HEK293T (cell line): Measurements from ENCODE around the gene DACH1.

ENCODE experiments used
- CTCF ChIA-PET: fragments of 350-600 bp; formaldehyde crosslinking; extraction: SDS; loops from one replicate; lab custom pipeline; 2021; ENCODE audit warnings: antibody characterized with exemption, inconsistent platforms; lab: Yijun Ruan, JAX
- POLR2A ChIA-PET: fragments of 350-600 bp; formaldehyde crosslinking; extraction: SDS; loops from one replicate; lab custom pipeline; 2020; ENCODE audit warnings: antibody characterized with exemption, inconsistent platforms; lab: Yijun Ruan, JAX
- DNase-seq: peaks from one replicate; pipeline ENCODE4 v3.0.0; 2012; ENCODE audit warnings: mixed read lengths; ENCODE audit errors: extremely low spot score
- ARNT ChIP-seq: fragments of 450-650 bp; IDR thresholded peaks from 2 replicates; pipeline ENCODE4 v1.6.1; 2017; ENCODE audit warnings: mild to moderate bottlenecking
- BHLHE40 ChIP-seq: fragments of 450-650 bp; IDR thresholded peaks from 2 replicates; pipeline ENCODE4 v1.6.1; 2016; ENCODE audit warnings: mild to moderate bottlenecking, moderate library complexity, borderline replicate concordance
- CTBP1 ChIP-seq: fragments of 450-650 bp; IDR thresholded peaks from 2 replicates; pipeline ENCODE4 v1.6.1; 2016; ENCODE audit warnings: borderline replicate concordance
- ELF4 ChIP-seq: fragments of 450-650 bp; IDR thresholded peaks from 2 replicates; pipeline ENCODE4 v1.6.1; 2017; ENCODE audit warnings: antibody characterized with exemption
- FOXA1 ChIP-seq: fragments of 450-650 bp; IDR thresholded peaks from 2 replicates; pipeline ENCODE4 v1.6.1; 2016; ENCODE audit warnings: mild to moderate bottlenecking
- FOXK2 ChIP-seq: fragments of 450-650 bp; IDR thresholded peaks from 2 replicates; pipeline ENCODE4 v1.6.1; 2016; ENCODE audit warnings: mild to moderate bottlenecking
- FOXM1 ChIP-seq: fragments of 450-650 bp; IDR thresholded peaks from 2 replicates; pipeline ENCODE4 v1.6.1; 2017; ENCODE audit warnings: mild to moderate bottlenecking, borderline replicate concordance
- HDGF ChIP-seq: fragments of 450-650 bp; IDR thresholded peaks from 2 replicates; pipeline ENCODE4 v1.6.1; 2017; ENCODE audit warnings: antibody characterized with exemption, borderline replicate concordance
- L3MBTL2 ChIP-seq: fragments of 450-650 bp; conservative IDR thresholded peaks from 2 replicates; pipeline ENCODE4 v1.6.1; 2016; ENCODE audit warnings: mild to moderate bottlenecking
- LEF1 ChIP-seq: fragments of 450-650 bp; IDR thresholded peaks from 2 replicates; pipeline ENCODE4 v1.6.1; 2017; ENCODE audit warnings: mild to moderate bottlenecking, borderline replicate concordance
- NFRKB ChIP-seq: fragments of 450-650 bp; IDR thresholded peaks from 2 replicates; pipeline ENCODE4 v1.6.1; 2016; ENCODE audit warnings: mild to moderate bottlenecking, moderate library complexity
- PKNOX1 ChIP-seq: fragments of 450-650 bp; IDR thresholded peaks from 2 replicates; pipeline ENCODE4 v1.6.1; 2016
- SP1 ChIP-seq: fragments of 450-650 bp; IDR thresholded peaks from 2 replicates; pipeline ENCODE4 v1.6.1; 2017
- SUZ12 ChIP-seq: fragments of 450-650 bp; IDR thresholded peaks from 2 replicates; pipeline ENCODE4 v1.6.1; 2016; ENCODE audit warnings: mild to moderate bottlenecking
- TARDBP ChIP-seq: fragments of 450-650 bp; IDR thresholded peaks from 2 replicates; pipeline ENCODE4 v1.6.1; 2016
- ZNF384 ChIP-seq: fragments of 450-650 bp; IDR thresholded peaks from 2 replicates; pipeline ENCODE4 v1.6.1; 2016

The DACH1 gene

GRCh38 chr13:71481046-71481445, 386.0 kb downstream of the DACH1 start:
- ChIA-PET POLR2A (no interaction called here), CTCF (no interaction called here)
- TF ChIP-seq FOXA1 (no peak), PKNOX1 (no peak), TARDBP (no peak), HDGF (no peak), LEF1 (no peak), NFRKB (no peak), SP1 (no peak), ELF4 (no peak), ARNT (no peak), BHLHE40 (no peak), L3MBTL2 (no peak), ZNF384 (no peak), FOXM1 (no peak), SUZ12 (no peak), CTBP1 (no peak)
- no peak for DNase-seq

DNA sequence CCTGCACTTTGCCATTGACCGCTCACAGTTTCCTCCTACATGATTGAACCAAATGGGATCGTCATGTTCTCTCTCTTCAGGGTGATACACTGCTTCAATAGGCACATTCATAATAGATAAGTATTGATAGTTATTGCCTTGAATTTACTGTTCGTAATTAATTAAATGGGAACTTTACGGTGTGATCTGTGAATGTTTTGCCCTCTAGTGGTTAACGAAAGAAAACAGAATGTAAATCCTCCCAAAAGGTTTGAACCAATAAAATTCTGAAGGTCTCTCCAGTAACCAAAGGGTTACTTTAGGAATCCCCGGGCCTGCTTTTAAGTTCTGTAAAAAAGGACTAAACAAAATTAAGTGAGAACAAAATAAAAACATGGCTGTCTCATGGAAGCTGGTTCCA, 389.3 kb downstream of the DACH1 start:
- ChIA-PET CTCF (interaction anchor here (0.6 kb wide), 1 partner anchor 309 kb away, joined by 3 read pairs; no protein-coding TSS in a partner anchor), POLR2A (no interaction called here)
- no peak for DNase-seq
- TF ChIP-seq FOXA1 = no peak
- TF ChIP-seq HDGF = no peak
- no peak for TF ChIP-seq CTBP1
- TF ChIP-seq SP1 = no peak
- no peak for TF ChIP-seq L3MBTL2
- TF ChIP-seq LEF1 = peak; percentile 32; the same call in 1 of the 2 replicates
- no peak for TF ChIP-seq TARDBP
- 0 out of 2 replicates have a peak, but pooled peaks have one; percentile 19 for TF ChIP-seq SUZ12

DNA sequence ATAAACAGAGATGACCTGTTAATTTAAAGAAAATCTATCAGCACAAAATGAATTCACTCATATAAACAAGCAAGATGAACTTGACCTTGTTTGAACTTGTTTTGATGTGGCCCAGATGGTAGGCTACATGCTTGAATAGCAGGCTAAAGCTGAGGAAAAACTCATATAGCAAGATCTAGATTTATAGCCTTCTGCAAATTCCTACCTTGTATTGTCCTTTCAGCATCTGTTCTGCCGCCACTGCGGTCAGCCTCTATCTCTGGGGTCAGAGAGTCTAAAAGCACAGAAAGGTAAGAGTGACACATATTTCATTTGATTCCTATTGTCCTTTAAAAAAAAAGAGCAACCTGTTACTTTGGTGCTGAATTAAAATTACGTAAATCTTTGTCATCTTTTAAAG, 392.1 kb downstream of the DACH1 start:
- TF ChIP-seq FOXM1 (no peak), ARNT (no peak), NFRKB (no peak), HDGF (no peak), PKNOX1 (no peak), FOXK2 (no peak), FOXA1 (no peak), TARDBP (no peak), CTBP1 (no peak), SP1 (no peak), ELF4 (no peak), LEF1 (no peak)
- ChIA-PET POLR2A (no interaction called here), CTCF (no interaction called here)
- no peak for DNase-seq

DNA sequence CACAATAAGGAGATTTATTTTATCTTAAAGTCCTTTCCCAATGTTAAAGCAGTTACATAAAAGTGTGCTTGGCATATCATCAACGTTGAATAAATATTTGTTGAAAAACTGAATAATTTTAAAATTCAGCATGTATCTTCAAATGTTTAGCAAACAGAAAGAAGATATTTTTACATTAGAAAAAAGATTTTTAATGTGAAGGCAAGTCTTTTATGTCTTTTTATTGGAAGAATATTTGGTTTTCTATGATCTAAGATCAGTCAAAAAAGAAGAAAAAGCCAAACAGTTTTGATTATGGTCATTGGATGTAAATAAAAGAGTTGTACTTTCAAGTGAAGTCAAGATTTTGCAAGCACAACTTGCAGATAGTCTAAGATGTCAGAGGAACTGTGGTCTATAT, 397.4 kb downstream of the DACH1 start:
- CTCF ChIA-PET = interaction anchor here (0.6 kb wide), 1 partner anchor 21 kb away, joined by 4 read pairs; no protein-coding TSS in a partner anchor
- DNase-seq = no peak
- POLR2A ChIA-PET = no interaction called here
- TF ChIP-seq TARDBP (no peak), NFRKB (no peak), HDGF (no peak), ZNF384 (no peak), ELF4 (no peak), BHLHE40 (no peak), ARNT (no peak), LEF1 (no peak), FOXK2 (no peak), FOXA1 (no peak)

GRCh38 chr13:71464686-71465085, 402.3 kb downstream of the DACH1 start:
- TF ChIP-seq SP1 (no peak), ZNF384 (no peak), CTBP1 (no peak), FOXA1 (no peak)
- ChIA-PET CTCF (no interaction called here), POLR2A (no interaction called here)
- no peak for DNase-seq

DNA sequence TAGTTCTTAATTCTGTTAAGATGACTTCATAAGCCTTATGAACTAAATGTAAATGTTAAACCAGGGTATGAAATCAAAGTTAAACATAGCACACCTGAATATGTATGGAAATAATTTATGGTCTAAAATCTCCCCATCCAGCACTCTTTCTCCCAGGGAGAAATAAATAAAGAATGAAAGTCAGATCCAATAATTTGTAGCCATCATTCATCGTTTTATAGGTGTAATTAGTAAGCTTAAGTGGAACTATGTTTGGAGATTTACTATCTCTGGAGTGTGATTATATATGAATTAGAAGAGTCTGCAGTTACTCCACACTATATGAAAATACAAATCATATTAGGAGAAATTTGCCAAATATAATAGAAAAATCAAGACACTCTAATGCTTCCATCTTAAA, 405.1 kb downstream of the DACH1 start:
- DNase-seq = no peak
- POLR2A ChIA-PET = no interaction called here
- CTCF ChIA-PET = no interaction called here
- TF ChIP-seq PKNOX1 (peak; percentile 69; the same call in 1 of the 2 replicates), ELF4 (no peak)

DNA sequence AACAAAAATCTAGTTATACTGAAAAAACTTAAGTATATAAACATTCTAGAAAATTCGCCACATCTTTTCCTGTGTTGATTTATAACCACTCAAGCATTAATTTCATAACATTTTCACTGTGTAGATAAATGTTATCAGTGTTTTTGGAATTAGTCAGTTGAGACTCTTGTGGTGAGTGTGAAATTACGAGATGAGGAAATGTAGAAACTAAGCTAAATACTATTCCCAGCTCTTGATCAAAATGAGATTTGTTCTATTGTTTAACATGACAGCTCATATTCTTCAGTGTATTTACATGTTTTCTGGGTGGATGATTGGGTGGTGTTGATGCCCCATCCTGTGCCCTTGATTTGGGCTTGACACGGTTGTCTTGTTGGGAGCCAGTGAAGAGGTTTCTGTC, 406.8 kb downstream of the DACH1 start:
- TF ChIP-seq CTBP1 = no peak
- no peak for TF ChIP-seq NFRKB
- no peak for TF ChIP-seq ELF4
- no peak for TF ChIP-seq BHLHE40
- no peak for TF ChIP-seq PKNOX1
- TF ChIP-seq L3MBTL2 = no peak
- no peak for TF ChIP-seq SUZ12
- no peak for TF ChIP-seq HDGF
- CTCF ChIA-PET = no interaction called here

More for the DNA sequence above, 406.8 kb downstream of the DACH1 start:
- no peak for DNase-seq
- POLR2A ChIA-PET = no interaction called here
